ENCODE data around the gene OCRL.
"Not testable (repeated sequence)": the region's sequence is repeated elsewhere in the genome, so short reads cannot be mapped to it uniquely, and the experiment has no call there.

OCRL gene

DNA sequence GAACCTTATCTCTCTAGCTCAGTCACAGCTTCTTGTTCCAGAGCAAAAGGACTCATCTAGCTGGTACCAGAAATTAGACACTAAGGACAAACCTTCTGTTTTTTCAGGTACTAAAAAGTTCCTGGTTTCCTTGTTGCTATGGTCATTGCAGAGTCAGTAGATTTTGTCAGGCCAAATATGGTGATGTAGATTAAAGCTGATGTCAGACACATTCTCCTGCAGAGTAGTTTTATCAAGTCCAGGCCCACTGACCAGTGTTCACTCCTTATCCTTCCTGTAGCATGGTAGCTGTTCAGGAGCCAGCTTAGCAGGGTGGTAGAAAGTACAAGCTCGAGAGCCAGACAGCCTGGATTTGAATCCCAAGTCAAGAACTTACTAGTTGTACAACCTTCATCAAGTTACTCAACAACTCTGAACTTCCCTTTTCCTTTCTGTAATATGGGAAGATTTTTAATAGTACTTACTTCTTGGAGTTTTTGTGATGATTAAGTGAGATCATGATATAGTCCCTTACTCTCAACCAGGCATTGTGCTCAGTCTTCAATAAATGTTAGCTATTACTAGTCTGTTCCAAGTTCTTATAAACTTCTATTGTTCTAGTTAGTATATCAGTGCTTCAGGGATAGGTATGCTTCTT, 17.9 kb downstream of the OCRL start:
- Histone ChIP-seq H3K36me3 (ENCODE audit: control insufficient read depth in 5 of 5, insufficient read depth in 5 of 5, low read length in 5 of 5) (peaks cover 17 to 48% (median 31%) of the 10 kb centered on the region in 5 donors), H3K9ac (ENCODE audit: low read length in 5 of 5) (no peak overlapping the region), H3K27ac (ENCODE audit: low read depth, low read length) (no peak overlapping the region)

DNA sequence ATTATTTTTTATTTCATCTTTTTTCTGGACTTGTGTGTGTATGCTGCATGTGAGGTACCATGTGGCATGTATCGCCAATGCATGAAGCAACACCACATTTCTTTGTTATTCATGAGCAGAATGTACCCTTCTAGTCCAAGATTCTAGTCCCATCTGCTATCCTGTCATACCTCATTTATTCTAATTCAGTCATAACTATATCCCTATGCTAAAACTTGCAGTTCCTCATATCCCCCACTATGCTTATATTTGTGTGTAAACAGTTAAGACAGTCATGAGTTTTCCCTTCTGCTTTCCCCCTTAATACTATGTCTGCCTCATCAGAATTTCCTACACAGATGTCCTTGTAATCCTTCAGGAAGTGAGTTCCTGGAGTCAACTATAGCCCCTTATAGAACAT, 19.7 kb downstream of the OCRL start:
- Histone ChIP-seq H3K9me3 (ENCODE audit: control insufficient read depth in 5 of 5, low read length in 5 of 5) (no peaks in the 10 kb centered on the region), H3K9ac (ENCODE audit: low read length in 5 of 5) (no peak overlapping the region), H3K27me3 (ENCODE audit: control insufficient read depth in 5 of 5, insufficient read depth in 4 of 5, low read length in 5 of 5) (peaks cover 0 to 4% (median 0%) of the 10 kb centered on the region in 5 donors), H3K4me1 (ENCODE audit: control insufficient read depth in 5 of 5, insufficient read depth in 5 of 5, low read length in 5 of 5) (no peaks in the 10 kb centered on the region), H3K36me3 (ENCODE audit: control insufficient read depth in 5 of 5, insufficient read depth in 5 of 5, low read length in 5 of 5) (peaks cover 17 to 48% (median 38%) of the 10 kb centered on the region in 5 donors), H3K27ac (ENCODE audit: low read depth, low read length) (no peak overlapping the region), H3K4me3 (ENCODE audit: low read depth in 1 of 5, low read length in 5 of 5) (no peak overlapping the region)

More for the DNA sequence above, 17.9 kb downstream of the OCRL start:
- Histone ChIP-seq H3K27me3 (ENCODE audit: control insufficient read depth in 5 of 5, insufficient read depth in 4 of 5, low read length in 5 of 5) (peaks cover 0 to 4% (median 0%) of the 10 kb centered on the region in 5 donors), H3K9me3 (ENCODE audit: control insufficient read depth in 5 of 5, low read length in 5 of 5) (no peaks in the 10 kb centered on the region), H3K4me1 (ENCODE audit: control insufficient read depth in 5 of 5, insufficient read depth in 5 of 5, low read length in 5 of 5) (no peaks in the 10 kb centered on the region), H3K4me3 (ENCODE audit: low read depth in 1 of 5, low read length in 5 of 5) (no peak overlapping the region)

DNA sequence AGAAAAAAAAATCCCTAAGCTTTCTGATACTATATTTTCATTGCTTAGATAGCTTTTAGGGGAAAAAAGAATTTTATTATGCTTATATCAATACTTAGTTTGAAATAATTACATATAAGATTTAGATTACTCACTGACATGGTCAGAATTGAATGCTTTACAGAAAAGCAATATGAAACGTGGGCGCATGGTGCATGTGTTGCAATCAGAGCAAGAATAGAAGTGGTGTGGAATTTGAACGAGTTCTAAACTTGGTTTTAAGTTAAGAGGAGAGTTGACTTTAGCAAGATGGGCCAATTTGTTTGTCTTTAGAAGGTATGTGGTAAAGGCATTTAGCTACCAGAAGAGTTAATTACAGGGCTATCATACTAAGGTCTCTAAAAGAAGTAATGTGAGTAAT, 21.4 kb downstream of the OCRL start:
- H3K9ac ChIP-seq (ENCODE audit: low read length in 5 of 5): no peak overlapping the region
- H3K36me3 ChIP-seq (ENCODE audit: control insufficient read depth in 5 of 5, insufficient read depth in 5 of 5, low read length in 5 of 5): peaks cover 17 to 46% (median 36%) of the 10 kb centered on the region in 5 donors

DNA sequence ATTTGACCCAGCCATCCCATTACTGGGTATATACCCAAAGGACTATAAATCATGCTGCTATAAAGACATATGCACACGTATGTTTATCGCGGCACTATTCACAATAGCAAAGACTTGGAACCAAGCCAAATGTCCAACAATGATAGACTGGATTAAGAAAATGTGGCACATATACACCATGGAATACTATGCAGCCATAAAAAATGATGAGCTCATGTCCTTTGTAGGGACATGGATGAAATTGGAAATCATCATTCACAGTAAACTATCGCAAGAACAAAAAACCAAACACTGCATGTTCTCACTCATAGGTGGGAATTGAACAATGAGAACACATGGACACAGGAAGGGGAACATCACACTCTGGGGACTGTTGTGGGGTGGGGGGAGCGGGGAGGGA, 24.3 kb downstream of the OCRL start:
- not testable (repeated sequence) for H3K9me3 ChIP-seq (ENCODE audit: control insufficient read depth in 5 of 5, low read length in 5 of 5); H3K4me3 ChIP-seq (ENCODE audit: low read depth in 1 of 5, low read length in 5 of 5); H3K27me3 ChIP-seq (ENCODE audit: control insufficient read depth in 5 of 5, insufficient read depth in 4 of 5, low read length in 5 of 5); H3K4me1 ChIP-seq (ENCODE audit: control insufficient read depth in 5 of 5, insufficient read depth in 5 of 5, low read length in 5 of 5); H3K9ac ChIP-seq (ENCODE audit: low read length in 5 of 5); H3K27ac ChIP-seq (ENCODE audit: low read depth, low read length)
- H3K36me3 ChIP-seq (ENCODE audit: control insufficient read depth in 5 of 5, insufficient read depth in 5 of 5, low read length in 5 of 5): peaks cover 11 to 48% (median 33%) of the 10 kb centered on the region in 5 donors

More for the DNA sequence above, 21.4 kb downstream of the OCRL start:
- Histone ChIP-seq H3K4me1 (ENCODE audit: control insufficient read depth in 5 of 5, insufficient read depth in 5 of 5, low read length in 5 of 5) (peaks cover 0 to 4% (median 3%) of the 10 kb centered on the region in 5 donors), H3K9me3 (ENCODE audit: control insufficient read depth in 5 of 5, low read length in 5 of 5) (no peaks in the 10 kb centered on the region), H3K27ac (ENCODE audit: low read depth, low read length) (no peak overlapping the region), H3K27me3 (ENCODE audit: control insufficient read depth in 5 of 5, insufficient read depth in 4 of 5, low read length in 5 of 5) (peaks cover 0 to 4% (median 0%) of the 10 kb centered on the region in 5 donors), H3K4me3 (ENCODE audit: low read depth in 1 of 5, low read length in 5 of 5) (no peak overlapping the region)

DNA sequence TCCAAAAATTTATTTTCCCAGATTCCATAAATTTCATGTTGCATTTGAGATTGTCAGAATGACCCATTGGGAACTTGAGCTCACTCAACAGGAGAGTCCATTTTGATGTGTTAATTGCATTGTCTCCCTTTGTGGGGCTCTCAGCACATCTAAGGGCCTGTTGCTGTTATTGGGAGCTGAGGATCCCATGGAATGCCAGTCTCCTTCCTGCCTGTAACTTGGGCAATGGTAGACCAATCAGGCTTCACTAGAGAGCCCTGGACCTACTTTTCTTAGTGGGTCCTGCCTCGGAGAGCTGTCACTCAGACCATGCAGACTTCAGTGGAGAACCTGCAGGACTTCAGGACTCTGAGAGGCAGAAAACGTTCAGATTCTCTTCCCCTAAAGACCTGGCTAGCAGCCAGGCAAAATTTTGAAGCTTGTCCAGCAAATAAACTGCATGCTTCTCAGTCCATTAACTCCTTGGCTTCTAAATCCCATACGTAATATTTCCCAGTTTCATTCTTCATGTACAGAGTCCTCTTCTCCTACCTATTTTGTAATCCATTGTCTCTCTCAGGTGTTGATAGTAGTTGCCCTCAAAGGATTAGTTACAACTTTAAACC, 25.1 kb downstream of the OCRL start:
- Histone ChIP-seq H3K36me3 (ENCODE audit: control insufficient read depth in 5 of 5, insufficient read depth in 5 of 5, low read length in 5 of 5) (peaks cover 11 to 46% (median 25%) of the 10 kb centered on the region in 5 donors), H3K4me3 (ENCODE audit: low read depth in 1 of 5, low read length in 5 of 5) (no peak overlapping the region)

DNA sequence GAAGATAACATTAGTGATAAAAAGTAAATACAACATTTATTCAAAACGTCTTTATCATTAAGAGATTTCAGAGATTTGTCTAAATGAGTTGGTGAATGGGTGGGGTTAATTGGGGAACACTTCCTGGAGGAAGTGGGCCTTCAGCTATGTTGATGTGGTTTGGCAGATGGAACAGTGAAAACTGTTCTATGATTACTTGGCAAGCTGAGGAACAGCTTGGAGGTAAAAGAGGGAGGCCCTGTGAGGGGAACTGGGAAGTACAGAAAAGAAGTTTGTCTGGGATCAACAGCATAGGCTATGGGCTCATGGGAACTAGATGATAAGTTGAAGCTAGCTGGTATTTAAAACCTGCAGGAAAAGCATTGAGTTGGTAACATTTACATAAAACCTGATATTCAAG, 26.0 kb downstream of the OCRL start:
- Histone ChIP-seq H3K4me1 (ENCODE audit: control insufficient read depth in 5 of 5, insufficient read depth in 5 of 5, low read length in 5 of 5) (peaks cover 0 to 4% (median 3%) of the 10 kb centered on the region in 5 donors), H3K27ac (ENCODE audit: low read depth, low read length) (no peak overlapping the region), H3K4me3 (ENCODE audit: low read depth in 1 of 5, low read length in 5 of 5) (no peak overlapping the region), H3K36me3 (ENCODE audit: control insufficient read depth in 5 of 5, insufficient read depth in 5 of 5, low read length in 5 of 5) (peaks cover 11 to 42% (median 29%) of the 10 kb centered on the region in 5 donors), H3K9ac (ENCODE audit: low read length in 5 of 5) (no peak overlapping the region), H3K9me3 (ENCODE audit: control insufficient read depth in 5 of 5, low read length in 5 of 5) (no peaks in the 10 kb centered on the region), H3K27me3 (ENCODE audit: control insufficient read depth in 5 of 5, insufficient read depth in 4 of 5, low read length in 5 of 5) (no peaks in the 10 kb centered on the region)

More for the DNA sequence above, 25.1 kb downstream of the OCRL start:
- Histone ChIP-seq H3K9me3 (ENCODE audit: control insufficient read depth in 5 of 5, low read length in 5 of 5) (no peaks in the 10 kb centered on the region), H3K9ac (ENCODE audit: low read length in 5 of 5) (no peak overlapping the region), H3K4me1 (ENCODE audit: control insufficient read depth in 5 of 5, insufficient read depth in 5 of 5, low read length in 5 of 5) (peaks cover 0 to 4% (median 3%) of the 10 kb centered on the region in 5 donors), H3K27me3 (ENCODE audit: control insufficient read depth in 5 of 5, insufficient read depth in 4 of 5, low read length in 5 of 5) (no peaks in the 10 kb centered on the region), H3K27ac (ENCODE audit: low read depth, low read length) (no peak overlapping the region)

DNA sequence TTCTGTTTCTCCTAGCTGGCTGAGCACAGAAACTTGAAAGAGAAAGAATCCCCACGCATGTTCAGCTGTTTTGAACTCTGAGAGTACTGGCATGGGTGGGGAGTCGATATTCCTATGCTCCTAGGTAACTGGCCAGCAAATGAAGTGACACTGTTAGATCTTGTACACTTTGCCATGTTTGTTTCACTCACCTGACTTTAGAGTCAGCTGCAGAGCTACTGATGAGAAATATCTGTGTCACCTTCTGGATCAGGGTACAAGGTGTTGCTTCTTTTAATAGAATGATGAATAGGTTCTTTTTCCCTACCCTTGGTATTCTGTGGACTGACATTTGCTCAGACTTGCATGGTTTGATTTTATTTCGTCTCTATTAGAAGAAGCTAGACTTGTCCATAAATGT, 28.3 kb downstream of the OCRL start:
- no peak overlapping the region for H3K4me3 ChIP-seq (ENCODE audit: low read depth in 1 of 5, low read length in 5 of 5)
- H3K27ac ChIP-seq (ENCODE audit: low read depth, low read length): no peak overlapping the region
- no peaks in the 10 kb centered on the region for H3K27me3 ChIP-seq (ENCODE audit: control insufficient read depth in 5 of 5, insufficient read depth in 4 of 5, low read length in 5 of 5)
- no peaks in the 10 kb centered on the region for H3K9me3 ChIP-seq (ENCODE audit: control insufficient read depth in 5 of 5, low read length in 5 of 5)
- peaks cover 11 to 26% (median 14%) of the 10 kb centered on the region in 5 donors for H3K36me3 ChIP-seq (ENCODE audit: control insufficient read depth in 5 of 5, insufficient read depth in 5 of 5, low read length in 5 of 5)
- H3K4me1 ChIP-seq (ENCODE audit: control insufficient read depth in 5 of 5, insufficient read depth in 5 of 5, low read length in 5 of 5): peaks cover 0 to 11% (median 3%) of the 10 kb centered on the region in 5 donors
- no peak overlapping the region for H3K9ac ChIP-seq (ENCODE audit: low read length in 5 of 5)

DNA sequence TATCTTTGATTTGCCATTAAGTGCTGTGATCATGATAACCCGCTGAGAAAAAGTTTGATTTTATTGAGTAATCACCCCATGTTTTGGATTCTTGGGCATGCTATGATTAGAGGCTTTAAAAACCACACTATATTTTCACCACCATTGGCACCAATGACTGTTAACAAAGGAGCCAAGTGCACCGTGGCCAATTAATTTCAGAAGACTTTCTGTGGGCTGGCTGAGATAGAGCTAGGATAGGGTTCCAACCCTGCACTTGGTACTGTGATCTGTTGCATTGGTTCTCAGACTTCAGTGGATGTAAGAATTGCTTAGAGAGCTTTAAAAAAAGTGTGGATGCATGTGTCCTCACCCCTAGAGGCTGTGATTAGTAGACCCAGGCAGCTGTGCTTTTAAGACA, 32.4 kb downstream of the OCRL start:
- Histone ChIP-seq H3K27ac (ENCODE audit: low read depth, low read length) (no peak overlapping the region), H3K36me3 (ENCODE audit: control insufficient read depth in 5 of 5, insufficient read depth in 5 of 5, low read length in 5 of 5) (peaks cover 27 to 41% (median 34%) of the 10 kb centered on the region in 5 donors)

DNA sequence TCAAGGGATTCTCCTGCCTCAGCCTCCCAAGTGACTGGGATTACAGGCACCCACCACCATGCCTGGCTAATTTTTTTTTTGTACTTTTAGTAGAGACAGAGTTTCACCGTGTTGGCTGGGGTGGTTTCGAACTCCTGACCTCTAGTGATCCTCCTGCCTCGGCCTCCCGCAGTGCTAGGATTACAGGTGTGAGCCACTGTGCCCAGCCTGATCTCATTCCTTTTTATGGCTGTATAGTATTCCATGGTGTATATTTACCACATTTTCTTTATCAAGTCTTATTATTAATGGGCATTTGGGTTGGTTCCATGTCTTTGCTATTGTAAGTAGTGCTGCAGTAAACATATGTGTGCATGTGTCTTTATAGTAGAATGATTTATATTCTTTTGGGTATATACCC, 33.6 kb downstream of the OCRL start:
- H3K27me3 ChIP-seq (ENCODE audit: control insufficient read depth in 5 of 5, insufficient read depth in 4 of 5, low read length in 5 of 5); H3K9ac ChIP-seq (ENCODE audit: low read length in 5 of 5); H3K27ac ChIP-seq (ENCODE audit: low read depth, low read length); H3K9me3 ChIP-seq (ENCODE audit: control insufficient read depth in 5 of 5, low read length in 5 of 5); H3K4me3 ChIP-seq (ENCODE audit: low read depth in 1 of 5, low read length in 5 of 5): not testable (repeated sequence)
- Histone ChIP-seq H3K36me3 (ENCODE audit: control insufficient read depth in 5 of 5, insufficient read depth in 5 of 5, low read length in 5 of 5) (peaks cover 23 to 34% (median 30%) of the 10 kb centered on the region in 5 donors), H3K4me1 (ENCODE audit: control insufficient read depth in 5 of 5, insufficient read depth in 5 of 5, low read length in 5 of 5) (peaks cover 0 to 13% (median 0%) of the 10 kb centered on the region in 5 donors)

More for the DNA sequence above, 32.4 kb downstream of the OCRL start:
- Histone ChIP-seq H3K9ac (ENCODE audit: low read length in 5 of 5) (no peak overlapping the region), H3K27me3 (ENCODE audit: control insufficient read depth in 5 of 5, insufficient read depth in 4 of 5, low read length in 5 of 5) (peaks cover 0 to 10% (median 0%) of the 10 kb centered on the region in 5 donors), H3K4me1 (ENCODE audit: control insufficient read depth in 5 of 5, insufficient read depth in 5 of 5, low read length in 5 of 5) (peaks cover 0 to 11% (median 0%) of the 10 kb centered on the region in 5 donors), H3K4me3 (ENCODE audit: low read depth in 1 of 5, low read length in 5 of 5) (no peak overlapping the region), H3K9me3 (ENCODE audit: control insufficient read depth in 5 of 5, low read length in 5 of 5) (no peaks in the 10 kb centered on the region)

DNA sequence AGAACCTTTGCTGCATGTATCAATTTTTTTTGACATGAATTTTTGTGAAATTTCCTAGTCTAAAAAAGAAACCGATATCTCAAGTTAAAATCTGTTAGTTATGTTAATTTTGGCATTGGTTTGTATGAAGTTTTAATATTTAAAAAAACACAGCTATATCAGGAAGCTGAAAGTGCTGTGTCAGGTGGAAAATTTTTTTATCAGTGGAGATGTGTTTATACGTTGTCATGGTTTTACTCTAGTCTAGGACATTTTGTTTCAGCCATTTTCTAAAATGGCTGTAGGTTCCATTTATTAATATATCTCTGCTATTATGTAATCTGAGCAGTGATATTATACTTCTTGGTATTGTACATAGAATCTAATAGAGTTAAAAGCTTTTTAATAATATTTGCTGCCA, 34.2 kb downstream of the OCRL start:
- Histone ChIP-seq H3K36me3 (ENCODE audit: control insufficient read depth in 5 of 5, insufficient read depth in 5 of 5, low read length in 5 of 5) (peaks cover 18 to 30% (median 24%) of the 10 kb centered on the region in 5 donors), H3K9me3 (ENCODE audit: control insufficient read depth in 5 of 5, low read length in 5 of 5) (no peaks in the 10 kb centered on the region), H3K4me3 (ENCODE audit: low read depth in 1 of 5, low read length in 5 of 5) (no peak overlapping the region), H3K4me1 (ENCODE audit: control insufficient read depth in 5 of 5, insufficient read depth in 5 of 5, low read length in 5 of 5) (peaks cover 0 to 13% (median 0%) of the 10 kb centered on the region in 5 donors), H3K27me3 (ENCODE audit: control insufficient read depth in 5 of 5, insufficient read depth in 4 of 5, low read length in 5 of 5) (peaks cover 0 to 10% (median 0%) of the 10 kb centered on the region in 5 donors), H3K9ac (ENCODE audit: low read length in 5 of 5) (no peak overlapping the region), H3K27ac (ENCODE audit: low read depth, low read length) (no peak overlapping the region)

Measured in subcutaneous abdominal adipose tissue (tissue), 5 donors.